HG02852 (cell line): ENCODE results near the gene NOL12.

Experiments
- ATAC-seq: cut with Tn5 transposase; IDR thresholded peaks from one replicate; pipeline ENCODE4 v1.9.1; 2021; ENCODE audit warnings: mild to moderate bottlenecking, moderate library complexity; ENCODE audit not compliant: unreplicated experiment

Gene NOL12

GRCh38 chr22:37741312-37741795 lies 55.2 kb downstream of the NOL12 start:
- ATAC-seq = no peak

GRCh38 chr22:37742376-37743171 lies 56.4 kb downstream of the NOL12 start:
- no peak for ATAC-seq
